Measurements from ENCODE around the gene CRIM1. TPM values are rescaled to one million over a fixed set of nuclear protein-coding genes. Genes with fewer than 3 reads are reported as not detected.

CRIM1 gene
- total RNA-seq, 4 donors from 2014 or later, result 93.2 to 194 (median 119) TPM

- H3K4me3 ChIP-seq, result no peak overlapping the region
- DNase-seq, result no peak
- H3K27ac ChIP-seq, result peak overlapping the region; percentile 29 to 44 (median 32)
- H3K27me3 ChIP-seq, result no peaks in the 10 kb centered on the region
- intact Hi-C loops (cut with DNase I; ENCODE audit: low total_unique reads), result no loop called here
- in situ Hi-C loops (cut with MboI; ENCODE audit: low sequenced_read_pairs in 4 of 4), result loop anchor here in 2 of 4 donors (25.0 kb wide), 1 partner anchor 120 kb away; no protein-coding TSS in a partner anchor
- H3K9me3 ChIP-seq, result no peaks in the 10 kb centered on the region
- H3K4me1 ChIP-seq, result no peaks in the 10 kb centered on the region
- peaks cover 0 to 79% of the 10 kb centered on the region in 2 donors for H3K36me3 ChIP-seq
- TF ChIP-seq CTCF (IDR thresholded peaks at IDR 0.05 in 4 of 5, conservative IDR thresholded peaks at IDR 0.05 in 1 of 5), result no peak
- peak in 1 of 2 donors; percentile 14 for ATAC-seq
Measured at GRCh38 chr2:36541891-36542595, 186.5 kb downstream of the CRIM1 start.

DNA sequence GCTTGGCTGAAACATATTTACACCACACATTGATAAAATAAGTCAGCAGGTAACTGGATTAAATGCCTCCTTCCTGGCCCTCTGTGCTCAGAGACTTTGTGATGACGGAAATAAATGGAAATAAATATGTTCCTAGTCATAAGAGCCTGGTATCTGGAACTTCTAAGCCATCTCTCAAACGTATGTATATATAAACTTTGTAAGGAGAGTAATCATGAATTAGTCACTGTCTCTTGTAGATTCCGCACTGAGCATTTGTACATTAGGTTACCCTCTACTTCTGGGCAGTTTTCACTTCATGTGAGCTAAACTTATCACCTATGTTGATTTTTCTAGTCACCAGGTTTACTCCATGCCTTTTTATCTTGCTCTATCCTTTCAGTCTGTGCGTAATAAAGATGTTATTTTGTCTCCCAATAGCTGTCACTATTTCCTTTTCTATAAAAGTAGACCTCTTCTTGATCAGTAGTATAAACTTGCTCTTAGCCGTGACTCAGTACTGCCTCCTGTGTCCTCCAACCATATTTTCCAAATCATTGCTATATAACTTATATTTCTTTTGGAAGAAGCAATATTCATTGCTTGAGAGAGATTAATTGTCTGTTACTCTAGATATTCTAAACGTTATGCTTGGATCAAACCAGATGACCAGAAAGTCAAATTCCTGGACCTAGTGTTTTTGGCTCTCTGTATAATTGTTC, 189.2 kb downstream of the CRIM1 start:
- Histone ChIP-seq H3K9me3 (no peaks in the 10 kb centered on the region), H3K4me1 (no peaks in the 10 kb centered on the region), H3K27me3 (no peaks in the 10 kb centered on the region), H3K36me3 (peaks cover 0 to 86% of the 10 kb centered on the region in 2 donors), H3K27ac (no peak overlapping the region), H3K4me3 (no peak overlapping the region)
- in situ Hi-C loops (cut with MboI; ENCODE audit: low sequenced_read_pairs in 4 of 4), result loop anchor here in 2 of 4 donors (25.0 kb wide), 1 partner anchor 118 kb away; no protein-coding TSS in a partner anchor
- DNase-seq (no peak), ATAC-seq (no peak)
- TF ChIP-seq POLR2A (IDR thresholded peaks at IDR 0.05) (no peak), CTCF (IDR thresholded peaks at IDR 0.05 in 4 of 5, conservative IDR thresholded peaks at IDR 0.05 in 1 of 5) (peak in 2 of 5 experiments; percentile 4 to 32)
- intact Hi-C loops (cut with DNase I; ENCODE audit: low total_unique reads), result no loop called here

DNA sequence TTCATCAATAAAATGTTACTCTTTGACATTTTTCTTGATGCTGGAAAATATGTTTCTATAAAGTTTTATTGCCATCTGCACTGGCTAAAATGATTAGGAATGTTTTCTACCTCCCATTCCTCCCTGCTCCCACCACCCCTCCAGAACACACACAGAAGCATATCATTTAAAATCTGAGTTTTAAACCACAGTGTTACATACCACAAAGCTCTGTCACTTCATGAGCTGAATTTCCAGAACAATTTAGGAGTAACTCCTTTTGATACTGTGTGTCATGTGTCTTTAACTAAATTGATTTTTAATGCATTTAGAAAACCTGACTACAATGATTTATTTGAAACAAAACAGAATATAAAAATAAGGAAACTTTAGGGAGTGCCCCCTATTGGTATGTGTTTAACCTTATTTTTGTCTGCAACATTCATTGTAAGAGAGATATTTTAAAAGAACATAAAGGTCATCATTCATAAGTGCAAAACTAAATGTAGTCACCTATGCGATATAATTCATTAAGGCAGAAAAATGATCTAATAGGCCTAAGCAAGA, 190.4 kb downstream of the CRIM1 start:
- no peaks in the 10 kb centered on the region for H3K27me3 ChIP-seq
- in situ Hi-C loops (cut with MboI; ENCODE audit: low sequenced_read_pairs in 4 of 4) (loop anchor here in 2 of 4 donors (25.0 kb wide), 1 partner anchor 116 kb away; no protein-coding TSS in a partner anchor), intact Hi-C loops (cut with DNase I; ENCODE audit: low total_unique reads) (no loop called here)
- DNase-seq (no peak), ATAC-seq (no peak)
- H3K36me3 ChIP-seq, result peaks cover 0 to 92% of the 10 kb centered on the region in 2 donors
- no peaks in the 10 kb centered on the region for H3K9me3 ChIP-seq
- no peak overlapping the region for H3K4me3 ChIP-seq
- H3K27ac ChIP-seq, result no peak overlapping the region
- no peak for TF ChIP-seq POLR2A (IDR thresholded peaks at IDR 0.05)
- no peak for TF ChIP-seq CTCF (IDR thresholded peaks at IDR 0.05 in 4 of 5, conservative IDR thresholded peaks at IDR 0.05 in 1 of 5)
- H3K4me1 ChIP-seq, result no peaks in the 10 kb centered on the region

- DNase-seq (no peak), ATAC-seq (no peak)
- Histone ChIP-seq H3K9me3 (no peaks in the 10 kb centered on the region), H3K4me3 (no peak overlapping the region), H3K36me3 (peaks cover 0 to 84% of the 10 kb centered on the region in 2 donors), H3K4me1 (no peaks in the 10 kb centered on the region), H3K27me3 (no peaks in the 10 kb centered on the region), H3K27ac (no peak overlapping the region)
- intact Hi-C loops (cut with DNase I; ENCODE audit: low total_unique reads), result no loop called here
- TF ChIP-seq CTCF (IDR thresholded peaks at IDR 0.05 in 4 of 5, conservative IDR thresholded peaks at IDR 0.05 in 1 of 5) (no peak), POLR2A (IDR thresholded peaks at IDR 0.05) (no peak)
- in situ Hi-C loops (cut with MboI; ENCODE audit: low sequenced_read_pairs in 4 of 4), result loop anchor here in 2 of 4 donors (25.0 kb wide), 1 partner anchor 114 kb away; no protein-coding TSS in a partner anchor
Measured at GRCh38 chr2:36547906-36548305, 192.3 kb downstream of the CRIM1 start.
